SK-N-SH (cell line): ENCODE results near the gene EPB41L2. TPM values are rescaled to one million over a fixed set of nuclear protein-coding genes. Genes with fewer than 3 reads are reported as not detected.

Experiments used
- CTCF ChIA-PET: fragments of 300-600, 350-600 bp; formaldehyde crosslinking; extraction: SDS; loops from one replicate; lab custom pipeline; 2021; lab: Yijun Ruan, JAX
- POLR2A ChIA-PET: fragments of 350-600 bp; sonication (Branson Sonifier 250); formaldehyde crosslinking; extraction: SDS; loops from one replicate; lab custom pipeline; 2020; ENCODE audit warnings: antibody characterized with exemption, inconsistent platforms; lab: Yijun Ruan, JAX
- DNase-seq: peaks from one replicate; pipeline ENCODE4 v3.0.0; 2012
- H2AFZ ChIP-seq: fragments of 200-600 bp; sonication (generic); 2 replicates; pipeline ENCODE4 v1.8.1; 2016; ENCODE audit warnings: antibody characterized with exemption, mild to moderate bottlenecking, low read depth
- H3F3A ChIP-seq: fragments of 200-600 bp; sonication (generic); replicated peaks from 2 replicates; pipeline ENCODE3; 2016; ENCODE audit warnings: antibody characterized with exemption, mild to moderate bottlenecking; ENCODE audit not compliant: insufficient read depth
- H3K27ac ChIP-seq, 2 experiments: fragments of 200-500 bp in 1 of 2; fragments of 200-600 bp in 1 of 2; sonication (Bioruptor generic) in 1 of 2; sonication (generic), shearing (Covaris generic) in 1 of 2; 2 replicates each; pipeline versions ENCODE4 v1.5.1 to v1.6.1; 2014 to 2016; ENCODE audit warnings: low read depth in 2 of 2, inconsistent platforms in 1 of 2, low read length in 1 of 2, mild to moderate bottlenecking in 1 of 2, mixed read lengths in 1 of 2
- H3K27me3 ChIP-seq: fragments of 200-600 bp; sonication (generic), shearing (Covaris generic); 2 replicates; pipeline ENCODE4 v1.6.1; 2016; ENCODE audit warnings: mixed run types; ENCODE audit not compliant: insufficient read depth
- H3K36me3 ChIP-seq, 2 experiments: fragments of 200-500 bp in 1 of 2; fragments of 200-600 bp in 1 of 2; sonication (Bioruptor generic) in 1 of 2; sonication (generic) in 1 of 2; replicated peaks in 1 of 2; 2 replicates each; pipeline versions ENCODE3 to v1.5.1; 2014 to 2016; ENCODE audit warnings: low read length in 1 of 2, mild to moderate bottlenecking in 1 of 2; ENCODE audit not compliant: insufficient read depth in 2 of 2, control insufficient read depth in 1 of 2
- H3K4me1 ChIP-seq, 2 experiments: fragments of 200-500 bp in 1 of 2; fragments of 200-600 bp in 1 of 2; sonication (Bioruptor generic) in 1 of 2; sonication (generic), shearing (Covaris generic) in 1 of 2; 2 replicates each; pipeline versions ENCODE4 v1.5.1 to v1.6.1; 2014 to 2016; ENCODE audit warnings: low read depth in 1 of 2, low read length in 1 of 2, mixed run types in 1 of 2; ENCODE audit not compliant: insufficient read depth in 2 of 2, control insufficient read depth in 1 of 2
- H3K4me2 ChIP-seq: fragments of 200-600 bp; sonication (generic), shearing (Covaris generic); 2 replicates; pipeline ENCODE4 v1.6.1; 2017; ENCODE audit warnings: mixed run types
- H3K4me3 ChIP-seq, 2 experiments: fragments of 200-500 bp in 1 of 2; fragments of 200-600 bp in 1 of 2; sonication (Bioruptor generic) in 1 of 2; sonication (generic), shearing (Covaris generic) in 1 of 2; 2 replicates each; pipeline versions ENCODE4 v1.5.1 to v1.8.1; 2014 to 2016; ENCODE audit warnings: low read depth in 2 of 2, inconsistent platforms in 1 of 2, low read length in 1 of 2, mild to moderate bottlenecking in 1 of 2, mixed read lengths in 1 of 2, moderate library complexity in 1 of 2
- H3K79me2 ChIP-seq: fragments of 200-600 bp; sonication (generic); 2 replicates; pipeline ENCODE4 v1.8.1; 2017; ENCODE audit warnings: mild to moderate bottlenecking; ENCODE audit not compliant: insufficient read depth
- H3K9ac ChIP-seq: fragments of 200-600 bp; sonication (generic); 2 replicates; pipeline ENCODE4 v1.6.1; 2017; ENCODE audit warnings: mixed run types
- H3K9me2 ChIP-seq: fragments of 200-600 bp; sonication (generic); 2 replicates; pipeline ENCODE4 v1.6.1; 2017; ENCODE audit warnings: mixed run types
- H3K9me3 ChIP-seq: fragments of 200-600 bp; sonication (generic); 2 replicates; pipeline ENCODE4 v1.6.1; 2017; ENCODE audit warnings: mixed run types, mild to moderate bottlenecking, moderate library complexity
- H4K20me1 ChIP-seq: fragments of 200-600 bp; sonication (generic); 2 replicates; pipeline ENCODE4 v1.6.1; 2017; ENCODE audit warnings: mild to moderate bottlenecking, mixed run types; ENCODE audit not compliant: insufficient read depth
- ELF1 ChIP-seq: IDR thresholded peaks from 2 replicates; pipeline ENCODE4 v1.4.0; 2012
- EP300 ChIP-seq, 2 experiments: IDR thresholded peaks; 2 replicates each; pipeline versions ENCODE4 v1.4.0 to v1.6.1; 2012; ENCODE audit warnings: borderline replicate concordance in 1 of 2, low read depth in 1 of 2, low read length in 1 of 2
- EZH2phosphoT487 ChIP-seq: fragments of 200-600 bp; sonication (generic); IDR thresholded peaks from 2 replicates; pipeline ENCODE4 v1.6.1; 2017; ENCODE audit warnings: low read depth, mixed run types, mild to moderate bottlenecking, antibody characterized with exemption, moderate library complexity, borderline replicate concordance
- FOXJ3 ChIP-seq: sonication (generic); formaldehyde crosslinking; IDR thresholded peaks from 2 replicates; pipeline ENCODE4 v1.5.1; 2020; ENCODE audit warnings: mild to moderate bottlenecking, missing genetic modification reagents
- FOXM1 ChIP-seq: IDR thresholded peaks from 2 replicates; pipeline ENCODE4 v1.4.0; 2012; ENCODE audit warnings: low read depth, mild to moderate bottlenecking
- IRF3 ChIP-seq: fragments of 150-350 bp; IDR thresholded peaks from 2 replicates; pipeline ENCODE4 v1.6.1; 2016; ENCODE audit warnings: mild to moderate bottlenecking, low read depth, low read length
- MEF2A ChIP-seq: IDR thresholded peaks from 2 replicates; pipeline ENCODE4 v1.4.0; 2012; ENCODE audit warnings: low read depth, borderline replicate concordance
- MXI1 ChIP-seq: IDR thresholded peaks from 2 replicates; pipeline ENCODE4 v1.6.1; 2012; ENCODE audit warnings: mild to moderate bottlenecking, low read depth, low read length, improper control_type of control experiment
- NFIC ChIP-seq: IDR thresholded peaks from 2 replicates; pipeline ENCODE4 v1.4.0; 2012; ENCODE audit warnings: borderline replicate concordance
- PBX3 ChIP-seq: IDR thresholded peaks from 2 replicates; pipeline ENCODE4; 2012
- RFX5 ChIP-seq: IDR thresholded peaks from 2 replicates; pipeline ENCODE4 v1.6.1; 2012; ENCODE audit warnings: mild to moderate bottlenecking, improper control_type of control experiment, low read length
- RXRA ChIP-seq: IDR thresholded peaks from 2 replicates; pipeline ENCODE4 v1.4.0; 2012; ENCODE audit warnings: low read depth, mild to moderate bottlenecking, borderline replicate concordance
- TAF1 ChIP-seq: IDR thresholded peaks from 2 replicates; pipeline ENCODE4 v1.6.1; 2012; ENCODE audit warnings: low read depth, mild to moderate bottlenecking, low read length, moderate library complexity, borderline replicate concordance
- USF1 ChIP-seq: IDR thresholded peaks from 2 replicates; pipeline ENCODE4 v1.4.0; 2012; ENCODE audit warnings: low read depth, borderline replicate concordance
- USF2 ChIP-seq: fragments of 150-350 bp; IDR thresholded peaks from 2 replicates; pipeline ENCODE4 v1.6.1; 2017; ENCODE audit warnings: antibody characterized with exemption, low read length, low read depth, borderline replicate concordance
- YY1 ChIP-seq: IDR thresholded peaks from 2 replicates; pipeline ENCODE4 v1.4.0; 2012; ENCODE audit warnings: low read depth, mild to moderate bottlenecking
- ZBTB33 ChIP-seq: IDR thresholded peaks from 2 replicates; pipeline ENCODE4 v1.4.0; 2012; ENCODE audit warnings: low read depth, borderline replicate concordance
- WGBS: methylation state at CpG from one replicate; pipeline ENCODE4 v1.1.6; 2017; ENCODE audit warnings: low lambda C conversion rate; 5-methylcytosine and 5-hydroxymethylcytosine counted together
- polyA plus RNA-seq, 3 experiments: library from polyadenylated mRNA; depleted of rRNA; stranded (reverse); fragments of >200 nt; gene quantifications; 2 replicates each; pipeline ENCODE4 v1.2.3, GENCODE V29; 2012

EPB41L2 gene
- polyA plus RNA-seq, 1 of the 3 experiments (the other 2 are of a cell fraction), result 1.4 TPM

- Histone ChIP-seq H3K4me1 (peaks cover 0 to 9% of the 10 kb centered on the region in 2 experiments; a peak in 1 of 4 replicates), H3K9ac (no peak overlapping the region), H3K27ac (no peak overlapping the region), H4K20me1 (no peaks in the 10 kb centered on the region), H3F3A (peaks cover 24% of the 10 kb centered on the region), H3K4me2 (no peak overlapping the region), H2AFZ (no peak overlapping the region), H3K4me3 (no peak overlapping the region), H3K79me2 (no peaks in the 10 kb centered on the region), H3K27me3 (no peaks in the 10 kb centered on the region), H3K36me3 (no peaks in the 10 kb centered on the region), H3K9me2 (no peaks in the 10 kb centered on the region), H3K9me3 (peaks cover 2% of the 10 kb centered on the region; the same call in 1 of the 2 replicates)
- DNase-seq, result no peak
- ChIA-PET POLR2A (no interaction called here), CTCF (no interaction called here)
- WGBS, result 65% methylated on average over 1 of the region's 1 CpG
- no peak for TF ChIP-seq FOXM1
- no peak for TF ChIP-seq MEF2A
- TF ChIP-seq IRF3, result no peak
- TF ChIP-seq EP300 (IDR thresholded peaks at IDR 0.05; ENCODE audit: borderline replicate concordance in 1 of 2, low read depth in 1 of 2, low read length in 1 of 2), result no peak
- no peak for TF ChIP-seq RXRA
- no peak for TF ChIP-seq PBX3
- TF ChIP-seq RFX5, result no peak
- no peak for TF ChIP-seq YY1
- TF ChIP-seq USF2, result no peak
- TF ChIP-seq EZH2phosphoT487, result no peak
- TF ChIP-seq TAF1, result no peak
- no peak for TF ChIP-seq FOXJ3 (CRISPR knock-in tag)
- no peak for TF ChIP-seq ELF1
- no peak for TF ChIP-seq NFIC
- no peak for TF ChIP-seq ZBTB33
- no peak for TF ChIP-seq MXI1
- TF ChIP-seq USF1, result no peak
Observed at GRCh38 chr6:130794010-130794697, 268.9 kb downstream of the EPB41L2 start.

Other genes with a start within 250 kb of the EPB41L2 start
- gene SMLR1, start 235.8 kb downstream of the EPB41L2 start, polyA plus RNA-seq (2012; rRNA removed), result 0.03 TPM in 1 of 2 replicates, not detected in the other
- 0.58 and 0.75 TPM in 2 replicates for gene AKAP7, start 72.2 kb upstream of the EPB41L2 start, polyA plus RNA-seq (2012; rRNA removed)